Measurements from ENCODE around the gene CDH5. TPM values are rescaled to one million over a fixed set of nuclear protein-coding genes. Genes with fewer than 3 reads are reported as not detected.
A peak's percentile ranks its signal among the peaks of the same experiment; 100 is the strongest.

The CDH5 gene
- total and polyA plus RNA-seq, 2 of the 4 experiments (the other 2 are of a cell fraction), result not detected

GRCh38 chr16:66441586-66442375 is 75.3 kb downstream of the CDH5 start:
- Histone ChIP-seq H2AFZ (replicated peaks; ENCODE audit: low read length, poor library complexity) (peak overlapping the region; percentile 29), H3K18ac (ENCODE audit: low read depth, low read length) (no peak overlapping the region), H3K9me1 (ENCODE audit: insufficient read depth, low read length) (no peaks in the 10 kb centered on the region), H3K27me3 (ENCODE audit: control insufficient read depth, insufficient read depth, low read length) (peaks cover 65% of the 10 kb centered on the region), H3K36me3 (ENCODE audit: control insufficient read depth, insufficient read depth, low read length) (no peaks in the 10 kb centered on the region), H3K4ac (ENCODE audit: low read depth, low read length) (no peak overlapping the region), H3K4me2 (ENCODE audit: low read depth, low read length) (no peak overlapping the region), H3K14ac (replicated peaks; ENCODE audit: low read depth, low read length) (no peak overlapping the region), H2BK15ac (ENCODE audit: low read depth, low read length) (no peak overlapping the region), H3K56ac (ENCODE audit: extremely low read depth, insufficient read depth, low read length) (no peak overlapping the region), H4K20me1 (ENCODE audit: insufficient read depth, low read length) (no peaks in the 10 kb centered on the region), H2BK120ac (ENCODE audit: low read depth, low read length) (no peak overlapping the region), H3K4me3 (ENCODE audit: insufficient read depth, low read depth, low read length) (no peak overlapping the region), H3K9me3 (ENCODE audit: control insufficient read depth, insufficient read depth, low read length) (no peaks in the 10 kb centered on the region), H2AK9ac (replicated peaks; ENCODE audit: low read depth, low read length, poor library complexity) (no peak overlapping the region), H3K4me1 (ENCODE audit: control insufficient read depth, insufficient read depth, low read length) (no peaks in the 10 kb centered on the region), H2AK5ac (ENCODE audit: low read depth, low read length) (no peak overlapping the region), H3K27ac (ENCODE audit: insufficient read depth, low read length) (no peak overlapping the region), H2BK20ac (ENCODE audit: low read depth, low read length) (no peak overlapping the region), H3K79me1 (ENCODE audit: low read depth in 1 of 2, low read length in 2 of 2) (no peaks in the 10 kb centered on the region), H3K9ac (ENCODE audit: low read depth, low read length) (no peak overlapping the region), H4K5ac (ENCODE audit: low read depth, low read length) (no peak overlapping the region), H4K91ac (ENCODE audit: insufficient read depth, low read depth, low read length) (no peak overlapping the region), H2BK5ac (ENCODE audit: low read depth, low read length, poor library complexity, severe bottlenecking) (no peak overlapping the region), H4K8ac (ENCODE audit: low read depth in 2 of 2, low read length in 2 of 2) (no peak overlapping the region), H3K23ac (ENCODE audit: low read depth, low read length) (no peak overlapping the region)
- dilution Hi-C loops (cut with HindIII; ENCODE audit: low sequenced_read_pairs, unreplicated experiment) (no loop called here), in situ Hi-C loops (cut with MboI; ENCODE audit: low sequenced_read_pairs) (no loop called here), intact Hi-C loops (cut with micrococcal nuclease) (no loop called here)
- no TSS peak for BruUV-seq (replicated peaks)
- ATAC-seq (ENCODE audit: low read depth) (peak; percentile 49), DNase-seq (peak; percentile 44)
- CTCF ChIA-PET, result no interaction called here
- POLR2A ChIA-PET (ENCODE audit: unreplicated experiment), result no interaction called here
- 60% methylated on average over 3 of the region's 7 CpGs; no CpG with 5 or more reads in 1 of the 2 experiments for WGBS, 2 experiments (ENCODE audit: extremely low coverage in 2 of 2, insufficient read length in 1 of 2)
- TF ChIP-seq FOS (IDR thresholded peaks at IDR 0.05; ENCODE audit: low read depth, low read length) (no peak), RFX5 (IDR thresholded peaks at IDR 0.05; ENCODE audit: low read depth, low read length) (no peak), BHLHE40 (IDR thresholded peaks at IDR 0.05; ENCODE audit: low read depth, low read length) (no peak), CTCF (conservative IDR thresholded peaks at IDR 0.05; ENCODE audit: low read depth, low read length) (no peak), RAD21 (IDR thresholded peaks at IDR 0.05; ENCODE audit: low read length) (no peak), MAZ (IDR thresholded peaks at IDR 0.05; ENCODE audit: borderline replicate concordance, low read depth, low read length) (no peak), RCOR1 (IDR thresholded peaks at IDR 0.05; ENCODE audit: insufficient replicate concordance, low read length) (no peak)

Data from IMR-90 (cell line).